Spleen (tissue), 7 donors: ENCODE measurements around the gene WDFY4.
"Not testable (repeated sequence)": the region's sequence is repeated elsewhere in the genome, so short reads cannot be mapped to it uniquely, and the experiment has no call there.

ENCODE experiments used
- POLR2A ChIP-seq, 3 donors: fragments of 450-650 bp; IDR thresholded peaks; one replicate each; pipeline ENCODE4 v1.5.1; 2017; ENCODE audit warnings: antibody characterized with exemption in 3 of 3, mild to moderate bottlenecking in 1 of 3
- POLR2AphosphoS5 ChIP-seq, 3 donors: sonication (generic); formaldehyde crosslinking; IDR thresholded peaks; one replicate each; pipeline ENCODE4 v1.5.1; 2017; ENCODE audit warnings: antibody characterized with exemption in 3 of 3
- TF ChIP-seq, protein P1 (sequence below), 11 experiments: fragments of 200-600 bp in 7 of 11; fragments of 450-650 bp in 4 of 11; sonication (generic) in 4 of 11; IDR thresholded peaks in 8 of 11; conservative IDR thresholded peaks in 3 of 11; 1 replicate in 7 of 11; 2 replicates in 4 of 11; pipeline versions ENCODE4 v1.4.0 to v1.8.0; 2016 to 2021; ENCODE audit warnings: antibody characterized with exemption in 11 of 11, inconsistent platforms in 4 of 11, mild to moderate bottlenecking in 1 of 11
- donor health status: DM: no; HTN: no; CAD: no; lungs with moderate emphysema.
- donor health status: DM: no; HTN: no; CAD: no.
- donor health status: DM: no; HTN: no; CAD: no.

DNA sequence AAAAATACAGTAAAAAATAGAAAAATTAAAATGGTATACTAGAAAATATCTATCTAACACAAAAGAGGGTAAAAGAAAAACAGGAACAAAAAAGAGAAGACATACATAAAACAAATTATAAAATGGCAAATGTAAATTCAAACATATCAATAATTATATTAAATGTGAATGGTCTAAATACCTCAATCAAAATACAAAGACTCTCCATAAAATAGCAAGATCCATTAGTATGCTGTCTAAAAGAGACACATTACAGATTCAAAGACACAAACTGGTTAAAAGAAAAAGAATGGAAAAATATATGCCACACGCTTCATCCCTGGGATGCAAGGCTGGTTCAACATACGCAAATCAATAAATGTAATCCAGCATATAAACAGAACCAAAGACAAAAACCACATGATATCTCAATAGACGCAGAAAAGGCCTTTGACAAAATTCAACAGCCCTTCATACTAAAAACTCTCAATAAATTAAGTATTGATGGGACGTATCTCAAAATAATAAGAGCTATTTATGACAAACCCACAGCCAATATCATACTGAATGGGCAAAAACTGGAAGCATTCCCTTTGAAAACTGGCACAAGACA lies 43.5 kb upstream of the WDFY4 start:
- TF ChIP-seq, protein P1, sequence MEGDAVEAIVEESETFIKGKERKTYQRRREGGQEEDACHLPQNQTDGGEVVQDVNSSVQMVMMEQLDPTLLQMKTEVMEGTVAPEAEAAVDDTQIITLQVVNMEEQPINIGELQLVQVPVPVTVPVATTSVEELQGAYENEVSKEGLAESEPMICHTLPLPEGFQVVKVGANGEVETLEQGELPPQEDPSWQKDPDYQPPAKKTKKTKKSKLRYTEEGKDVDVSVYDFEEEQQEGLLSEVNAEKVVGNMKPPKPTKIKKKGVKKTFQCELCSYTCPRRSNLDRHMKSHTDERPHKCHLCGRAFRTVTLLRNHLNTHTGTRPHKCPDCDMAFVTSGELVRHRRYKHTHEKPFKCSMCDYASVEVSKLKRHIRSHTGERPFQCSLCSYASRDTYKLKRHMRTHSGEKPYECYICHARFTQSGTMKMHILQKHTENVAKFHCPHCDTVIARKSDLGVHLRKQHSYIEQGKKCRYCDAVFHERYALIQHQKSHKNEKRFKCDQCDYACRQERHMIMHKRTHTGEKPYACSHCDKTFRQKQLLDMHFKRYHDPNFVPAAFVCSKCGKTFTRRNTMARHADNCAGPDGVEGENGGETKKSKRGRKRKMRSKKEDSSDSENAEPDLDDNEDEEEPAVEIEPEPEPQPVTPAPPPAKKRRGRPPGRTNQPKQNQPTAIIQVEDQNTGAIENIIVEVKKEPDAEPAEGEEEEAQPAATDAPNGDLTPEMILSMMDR (IDR thresholded peaks at IDR 0.05 in 8 of 11, conservative IDR thresholded peaks at IDR 0.05 in 3 of 11): not testable (repeated sequence)
- not testable (repeated sequence) for TF ChIP-seq POLR2AphosphoS5, POLR2A (IDR thresholded peaks at IDR 0.05)
